ENCODE measurements around the gene AP3B1.
A peak's percentile ranks its signal among the peaks of the same experiment; 100 is the strongest.
"Not testable (repeated sequence)": the region's sequence is repeated elsewhere in the genome, so short reads cannot be mapped to it uniquely, and the experiment has no call there.

The AP3B1 gene

DNA sequence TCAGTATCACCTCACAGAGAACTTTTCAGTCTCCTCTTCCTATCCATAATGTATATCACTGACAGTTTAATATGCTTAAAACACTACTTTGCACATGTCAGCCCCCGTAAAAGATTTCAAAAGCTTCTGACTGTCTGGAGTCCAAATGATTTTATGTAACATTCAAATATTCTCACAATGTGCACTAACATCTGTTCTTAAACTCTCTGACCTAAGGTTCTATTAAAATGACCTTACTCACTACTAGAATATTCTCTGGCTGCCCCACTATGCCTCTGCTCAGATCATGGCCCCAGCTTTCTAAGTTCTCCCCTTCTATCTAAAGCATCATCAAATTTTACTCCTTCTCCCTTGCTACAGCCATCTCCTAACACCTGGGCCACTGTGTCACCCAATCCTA lies 52.5 kb downstream of the AP3B1 start:
- DNase-seq, result no peak

DNA sequence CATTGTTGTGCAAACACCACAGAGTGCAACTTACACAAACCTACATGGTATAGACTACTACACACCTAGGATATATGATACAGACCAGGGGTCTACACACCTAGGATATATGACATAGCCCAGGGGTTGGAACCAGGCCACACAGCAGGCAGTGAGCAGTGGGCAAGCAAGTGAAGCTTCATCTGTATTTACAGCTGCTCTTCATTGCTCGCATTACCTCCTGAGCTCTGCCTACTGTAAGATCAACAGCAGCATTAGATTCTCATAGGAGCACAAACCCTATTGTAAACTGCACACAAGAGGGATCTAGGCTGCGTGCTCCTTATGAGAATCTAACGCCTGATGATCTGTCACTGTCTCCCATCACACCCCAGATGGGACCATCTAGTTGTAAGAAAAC lies 56.6 kb downstream of the AP3B1 start:
- DNase-seq, result no peak

DNA sequence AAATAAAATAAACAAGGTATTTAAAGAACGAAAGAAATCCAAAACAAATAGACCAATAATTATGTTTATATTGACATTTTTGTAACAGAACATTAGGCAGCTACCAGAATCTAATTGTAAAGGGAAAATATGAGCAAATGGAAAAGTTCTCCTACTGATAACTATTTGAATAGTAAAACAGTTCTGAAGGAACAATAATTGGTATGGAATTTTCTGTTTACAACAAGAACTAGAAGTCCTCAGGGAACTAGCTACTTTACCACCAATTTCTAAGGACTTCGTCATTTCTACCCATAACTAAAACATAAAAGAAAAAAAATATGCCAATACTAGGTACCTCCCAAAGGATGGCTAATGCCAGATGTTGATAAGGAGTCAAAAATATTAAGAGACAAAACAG lies 58.5 kb downstream of the AP3B1 start:
- no peak for DNase-seq

DNA sequence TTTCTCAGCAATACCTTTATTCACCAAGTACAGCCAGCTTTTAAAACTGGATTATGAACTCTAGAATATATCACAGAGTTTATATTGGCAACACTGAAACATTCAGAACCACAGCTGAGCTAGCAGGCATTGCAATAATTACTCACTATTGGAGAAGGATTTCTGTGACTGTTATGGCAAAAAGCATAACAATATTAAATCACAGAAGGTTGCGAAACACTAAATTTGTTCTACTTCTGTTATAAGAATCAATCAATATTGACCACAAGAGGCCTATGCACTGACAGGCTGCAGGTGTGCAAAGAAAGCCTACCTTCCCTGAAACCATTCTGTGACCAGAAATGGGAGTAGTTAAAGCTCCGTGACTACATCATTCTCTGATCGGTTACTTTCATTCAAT lies 59.2 kb downstream of the AP3B1 start:
- DNase-seq, result no peak

DNA sequence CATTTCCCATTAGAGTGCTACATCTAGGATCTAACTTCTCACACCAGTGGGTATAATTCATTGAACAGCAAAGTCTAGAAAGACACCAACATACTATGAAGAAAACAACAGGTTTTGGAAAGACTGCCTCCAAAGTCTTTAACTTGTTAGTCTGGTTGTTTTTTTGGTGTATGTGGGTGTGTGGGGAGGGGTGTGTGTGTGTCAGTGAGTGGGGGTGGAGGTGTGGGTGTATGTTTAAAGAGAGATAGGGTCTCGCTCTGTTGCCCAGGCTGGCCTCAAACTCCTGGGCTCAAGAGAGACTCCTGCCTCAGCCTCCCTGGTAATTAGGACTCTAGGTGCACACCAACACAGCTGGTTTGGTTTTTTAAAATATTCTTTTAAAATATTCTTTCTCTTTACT lies 59.7 kb downstream of the AP3B1 start:
- no peak for DNase-seq

DNA sequence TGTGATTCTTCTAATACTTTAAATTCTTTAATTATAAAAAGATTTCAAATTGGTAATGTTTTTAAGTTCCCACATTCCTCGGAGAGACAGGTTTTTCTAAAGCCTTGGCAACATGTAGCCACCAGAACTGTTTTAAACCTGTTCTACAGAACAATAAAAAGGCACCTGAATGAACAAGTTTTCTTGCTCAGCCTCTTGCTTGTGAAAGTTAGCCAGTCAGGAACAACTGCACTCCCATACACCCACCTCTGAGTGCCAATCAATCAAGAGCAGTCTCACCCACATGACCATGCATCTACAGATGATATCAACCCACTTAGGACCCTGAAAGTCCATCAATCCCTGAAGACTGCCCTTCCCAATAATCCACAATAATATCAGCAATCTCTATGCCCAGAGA lies 62.3 kb downstream of the AP3B1 start:
- no peak for DNase-seq

DNA sequence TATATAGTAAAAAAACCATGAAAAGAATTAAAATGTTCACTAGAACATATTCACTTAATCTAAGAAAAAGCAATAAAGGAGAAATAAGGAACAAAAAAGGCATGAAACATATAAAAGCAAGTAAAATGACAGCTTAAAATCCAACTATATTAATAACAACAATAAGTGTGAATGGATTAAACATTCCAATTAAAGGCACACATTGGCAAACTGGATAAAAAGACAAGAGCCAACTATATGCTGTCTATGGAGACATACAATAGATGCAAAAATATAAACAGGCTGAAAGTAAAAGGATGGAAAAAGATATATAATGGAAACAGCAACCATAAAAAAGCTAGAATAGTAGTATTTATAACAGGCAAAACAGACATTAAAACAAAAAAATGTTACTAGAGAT lies 70.1 kb downstream of the AP3B1 start:
- DNase-seq, result no peak

DNA sequence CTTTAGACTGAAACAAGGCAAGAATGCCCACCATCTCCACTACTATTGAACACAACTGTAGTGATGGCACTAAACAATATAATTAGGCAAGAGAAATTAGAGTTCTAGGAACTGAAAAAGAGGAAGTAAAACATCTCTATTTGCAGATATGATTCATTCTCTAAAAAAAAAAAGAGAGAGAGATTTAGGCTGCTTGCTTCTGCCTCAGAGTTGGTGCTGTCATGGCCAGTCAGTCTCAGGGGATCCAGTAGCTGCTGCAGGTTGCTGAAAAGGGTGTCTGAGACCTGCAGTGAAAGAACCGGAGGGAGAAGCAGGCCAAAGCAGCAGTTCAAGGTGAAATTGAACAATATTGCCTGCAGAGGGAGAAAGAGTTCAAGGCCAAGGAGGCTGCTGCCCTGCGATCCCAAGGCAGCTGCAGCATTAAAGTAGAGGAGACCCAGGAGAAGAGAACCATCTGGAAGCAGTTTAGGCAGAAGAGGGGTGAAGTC lies 72.5 kb downstream of the AP3B1 start:
- no peak for DNase-seq

DNA sequence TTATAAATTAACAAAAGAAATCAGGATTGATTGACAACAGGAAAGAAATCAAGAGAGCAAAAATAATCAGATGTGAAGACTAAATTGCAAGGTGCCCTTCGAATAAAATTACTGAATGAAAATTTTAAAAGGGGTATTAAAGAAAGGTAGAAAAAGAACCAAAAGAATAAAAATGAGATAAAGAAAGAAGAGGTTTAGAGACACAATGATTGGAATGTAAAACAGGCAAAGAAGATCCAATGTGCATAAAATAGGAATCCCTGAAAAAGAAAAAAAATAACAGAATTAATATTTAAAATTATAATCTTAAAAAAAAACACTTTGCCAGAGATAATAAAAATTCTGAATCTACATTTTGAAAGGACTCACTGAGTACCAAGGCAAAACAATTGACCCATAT lies 73.0 kb downstream of the AP3B1 start:
- no peak for DNase-seq

DNA sequence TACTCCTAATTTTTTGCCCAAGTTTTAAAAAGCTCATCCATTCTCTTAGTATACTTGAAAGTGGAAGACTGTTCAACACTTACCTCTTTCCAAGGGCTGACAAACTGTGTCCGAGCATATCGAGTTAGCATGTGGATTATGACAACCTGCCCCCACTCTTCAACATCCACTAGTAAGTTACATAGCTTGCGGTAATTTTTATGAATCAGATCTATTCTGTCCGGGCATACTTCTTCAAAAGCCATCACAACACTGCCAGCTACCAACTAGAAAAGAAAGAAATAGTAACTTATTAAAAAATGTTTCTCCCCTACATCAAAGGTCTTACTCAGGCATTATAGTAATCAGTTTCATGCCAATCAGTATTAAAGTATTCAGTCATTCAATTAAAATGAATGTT lies 78.5 kb downstream of the AP3B1 start:
- DNase-seq, result no peak

DNA sequence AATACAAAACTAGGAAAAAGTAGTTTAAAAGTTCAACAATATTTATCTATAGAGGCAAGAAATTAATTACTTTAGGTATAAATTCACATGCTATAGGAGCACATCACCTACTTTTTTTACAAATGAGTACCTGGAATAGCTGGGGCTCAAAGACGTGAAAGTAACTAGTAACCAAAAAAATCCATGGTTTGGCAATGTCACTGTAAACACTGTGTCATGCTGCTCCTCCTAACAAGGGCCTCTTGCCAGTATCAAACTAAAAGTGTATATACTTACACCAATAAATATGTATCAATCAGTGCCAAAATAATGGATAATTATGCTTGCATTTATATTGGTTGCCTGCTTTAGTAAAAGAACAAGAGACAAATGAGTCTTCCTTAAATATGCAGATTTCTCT lies 78.9 kb downstream of the AP3B1 start:
- no peak for DNase-seq

DNA sequence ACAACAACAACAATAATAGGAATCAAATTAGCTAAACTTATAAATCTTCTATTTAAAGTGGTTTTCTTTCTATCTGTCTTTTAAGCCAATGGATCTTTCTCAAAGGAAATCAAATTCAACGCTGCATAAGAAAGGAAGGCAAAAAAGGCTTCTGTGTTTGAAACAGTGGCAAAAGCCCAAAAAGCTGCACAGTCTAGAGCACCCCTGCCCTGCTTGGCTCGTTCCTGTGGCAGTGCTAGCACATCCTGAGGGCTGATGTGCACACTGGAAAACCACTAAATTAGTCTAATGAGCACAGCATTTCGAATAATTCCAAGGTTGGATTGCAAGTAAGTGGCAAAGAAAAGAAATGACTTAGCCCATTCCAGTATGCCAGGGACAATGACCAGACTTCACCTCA lies 80.7 kb downstream of the AP3B1 start:
- no peak for DNase-seq

DNA sequence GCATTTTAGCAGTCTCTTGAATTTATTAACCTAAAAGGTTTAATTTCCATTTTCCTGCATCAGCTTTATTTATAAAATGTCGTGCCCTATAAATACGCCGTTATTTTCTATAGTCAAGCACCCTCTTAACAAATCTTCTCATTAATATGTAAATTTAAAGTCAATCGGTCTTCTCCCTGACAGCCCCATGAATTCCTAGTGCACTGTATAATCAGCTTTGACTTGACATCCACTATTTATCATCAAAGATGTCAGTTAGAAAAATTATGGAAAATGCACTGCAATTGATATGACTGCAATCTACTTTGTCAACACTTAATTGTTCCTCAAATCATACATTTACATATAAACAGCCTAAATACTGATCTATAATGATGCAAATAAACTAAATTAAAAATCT lies 83.4 kb downstream of the AP3B1 start:
- DNase-seq, result no peak

DNA sequence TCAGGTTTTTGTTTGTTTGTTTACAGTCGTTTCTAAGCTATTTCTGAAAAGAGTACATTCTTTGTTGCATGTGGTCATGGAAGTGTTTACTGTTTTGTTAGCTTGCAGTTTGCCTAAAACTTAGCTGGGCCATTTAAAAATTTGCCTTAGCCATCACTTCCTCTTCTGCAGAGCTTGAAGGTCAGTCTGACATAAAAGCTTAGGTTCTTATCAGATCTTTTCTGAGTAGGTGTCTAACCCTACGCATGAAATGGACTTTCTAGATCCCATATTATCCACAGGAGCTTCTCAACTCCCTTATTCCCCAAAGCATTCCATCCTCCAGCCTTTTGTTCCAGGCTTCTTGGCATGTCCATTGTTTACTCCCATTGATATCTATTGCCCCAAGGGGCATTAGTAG lies 90.3 kb downstream of the AP3B1 start:
- DNase-seq, result no peak

DNA sequence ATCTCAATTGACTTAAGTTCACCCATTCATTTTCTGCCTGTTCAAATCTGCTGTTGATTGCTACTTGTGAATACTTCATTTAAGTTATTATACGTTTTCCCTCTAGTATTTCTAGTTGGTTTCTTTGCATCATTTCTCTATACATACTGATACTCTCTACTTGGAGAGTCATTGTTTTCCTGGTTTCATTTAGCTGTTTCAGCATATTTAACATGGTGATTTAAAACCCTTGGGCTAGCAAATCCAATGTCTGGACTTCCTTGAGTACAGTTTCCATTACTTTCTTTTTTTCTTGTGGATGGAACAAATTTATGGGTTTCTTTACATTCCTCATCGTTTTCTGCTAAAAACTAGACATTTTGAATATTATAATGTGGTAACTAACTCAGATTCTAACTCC lies 90.7 kb downstream of the AP3B1 start:
- DNase-seq, result no peak

DNA sequence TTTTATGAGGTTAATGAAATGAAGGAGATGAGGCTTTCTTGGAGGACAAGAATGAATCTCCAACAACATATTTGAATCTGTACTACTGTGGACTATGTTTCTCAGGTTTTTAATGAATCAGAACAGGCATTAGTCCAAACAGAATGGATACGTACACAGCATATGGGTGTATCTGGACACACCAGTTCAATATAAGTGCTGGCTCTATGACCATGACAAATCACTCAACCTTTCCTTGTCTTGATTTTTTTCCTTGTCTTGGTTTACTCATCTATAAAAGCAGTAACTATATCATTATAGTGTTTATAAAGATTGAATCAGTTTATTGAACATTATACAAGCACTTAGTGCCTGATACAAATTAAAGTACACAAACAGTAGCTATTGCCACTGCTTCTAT lies 104.1 kb downstream of the AP3B1 start:
- DNase-seq, result no peak

DNA sequence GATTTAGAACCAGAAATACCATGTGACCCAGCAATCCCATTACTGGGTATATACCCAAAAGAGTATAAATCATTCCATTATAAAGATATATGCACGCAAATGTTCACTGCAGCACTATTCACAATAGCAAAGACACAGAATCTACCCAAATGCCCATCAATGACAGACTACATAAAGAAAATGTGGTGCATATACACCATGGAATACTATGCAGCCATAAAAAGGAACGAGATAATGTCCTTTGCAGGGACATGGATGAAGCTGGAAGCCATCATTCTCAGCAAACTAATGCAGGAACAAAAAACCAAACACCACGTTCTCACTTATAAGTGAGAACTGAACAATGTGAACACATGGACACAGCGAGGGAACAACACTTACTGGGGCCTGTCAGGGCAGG lies 105.8 kb downstream of the AP3B1 start:
- DNase-seq, result not testable (repeated sequence)

DNA sequence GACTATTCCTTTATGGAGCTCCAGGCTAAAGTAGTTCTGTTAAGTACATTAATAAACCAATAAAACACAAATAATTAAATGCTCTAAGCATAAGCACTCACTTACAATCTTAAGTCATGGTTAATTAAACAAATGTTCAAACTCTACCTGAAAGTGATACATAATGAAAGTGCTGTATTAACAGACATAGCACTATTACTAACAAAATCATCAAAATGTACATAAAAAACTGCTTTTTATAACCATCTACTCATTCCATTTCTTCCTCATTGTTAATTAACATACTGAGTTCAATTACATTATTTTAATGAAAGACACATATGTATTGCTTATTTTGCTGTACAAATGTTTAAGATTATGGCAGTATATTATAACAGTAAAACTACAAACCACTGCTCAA lies 107.3 kb downstream of the AP3B1 start:
- no peak for DNase-seq

DNA sequence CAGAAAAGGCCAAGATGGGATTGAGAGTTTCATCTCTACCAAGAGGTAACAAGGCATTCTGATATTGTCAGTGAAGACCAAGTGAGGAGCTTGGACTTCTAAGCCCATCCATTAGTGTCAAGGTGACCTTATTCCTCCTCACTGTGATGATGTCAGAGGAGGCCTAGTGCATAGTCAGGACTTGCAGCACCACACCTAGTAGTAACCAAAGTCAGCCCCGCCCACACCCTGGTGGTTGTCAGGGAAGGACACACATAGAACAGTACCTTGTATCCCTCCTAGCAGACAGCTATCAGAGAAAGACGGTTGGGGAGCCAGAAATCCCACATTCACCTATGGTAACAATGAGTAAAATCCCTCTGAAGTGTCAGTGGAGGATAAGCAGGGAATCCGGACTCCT lies 111.7 kb downstream of the AP3B1 start:
- no peak for DNase-seq

DNA sequence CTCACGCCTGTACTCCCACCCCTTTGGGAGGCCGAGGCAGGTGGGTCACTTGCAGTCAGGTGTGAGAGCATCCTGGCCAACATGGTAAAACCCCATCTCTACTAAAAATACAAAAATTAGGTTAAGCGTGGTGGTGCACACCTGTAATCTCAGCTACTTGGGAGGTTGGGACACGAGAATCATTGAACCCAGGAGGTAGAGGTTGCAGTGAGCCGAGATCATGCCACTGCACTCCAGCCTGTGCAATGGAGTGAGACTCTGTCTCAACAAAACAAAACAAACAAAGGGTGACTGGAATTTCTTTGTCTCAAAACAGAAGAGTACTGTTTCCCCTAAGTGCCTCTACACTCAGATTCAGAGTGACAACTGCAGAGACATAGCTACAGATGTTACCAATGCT lies 116.1 kb downstream of the AP3B1 start:
- DNase-seq, result no peak

DNA sequence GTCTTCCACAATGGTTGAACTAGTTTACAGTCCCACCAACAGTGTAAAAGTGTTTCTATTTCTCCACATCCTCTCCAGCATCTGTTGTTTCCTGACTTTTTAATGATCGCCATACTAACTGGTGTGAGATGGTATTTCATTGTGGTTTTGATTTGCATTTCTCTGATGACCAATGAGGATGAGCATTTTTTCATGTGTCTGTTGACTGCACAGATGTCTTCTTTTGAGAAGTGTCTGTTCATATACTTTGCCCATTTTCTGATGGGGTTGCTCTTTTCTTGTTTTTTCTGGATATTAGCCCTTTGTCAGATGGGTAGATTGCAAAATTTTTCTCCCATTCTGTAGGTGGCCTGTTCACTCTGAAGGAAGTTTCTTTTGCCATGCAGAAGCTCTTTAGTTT lies 124.2 kb downstream of the AP3B1 start:
- not testable (repeated sequence) for DNase-seq

DNA sequence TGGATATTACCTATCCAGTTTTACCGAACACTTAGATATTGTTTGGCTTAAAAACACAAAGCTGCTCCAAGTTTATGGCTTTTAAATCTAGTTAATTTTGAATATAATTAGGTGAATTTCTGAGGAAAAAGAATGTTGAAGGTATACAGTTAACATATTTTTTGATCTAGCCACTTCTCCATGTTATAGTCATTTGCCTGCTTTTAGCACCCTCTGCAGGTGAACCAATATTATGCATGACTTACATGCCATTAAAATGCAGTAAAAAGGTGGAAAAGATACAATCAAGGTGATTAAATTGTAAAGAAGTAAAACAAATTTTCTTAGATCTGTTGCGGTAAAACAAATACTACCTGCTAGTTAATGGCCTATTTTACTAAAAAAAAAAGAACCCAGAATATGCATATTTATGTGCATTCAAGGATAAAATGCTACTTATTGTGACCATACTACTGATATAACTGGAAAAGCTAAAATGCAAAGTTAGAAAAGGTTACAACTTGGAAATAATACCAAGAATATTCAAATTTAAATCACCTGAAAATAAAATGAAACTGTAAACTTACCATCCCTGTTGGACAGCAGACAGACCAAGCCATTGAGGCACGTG lies 132.1 kb downstream of the AP3B1 start:
- peak; percentile 2 for DNase-seq

DNA sequence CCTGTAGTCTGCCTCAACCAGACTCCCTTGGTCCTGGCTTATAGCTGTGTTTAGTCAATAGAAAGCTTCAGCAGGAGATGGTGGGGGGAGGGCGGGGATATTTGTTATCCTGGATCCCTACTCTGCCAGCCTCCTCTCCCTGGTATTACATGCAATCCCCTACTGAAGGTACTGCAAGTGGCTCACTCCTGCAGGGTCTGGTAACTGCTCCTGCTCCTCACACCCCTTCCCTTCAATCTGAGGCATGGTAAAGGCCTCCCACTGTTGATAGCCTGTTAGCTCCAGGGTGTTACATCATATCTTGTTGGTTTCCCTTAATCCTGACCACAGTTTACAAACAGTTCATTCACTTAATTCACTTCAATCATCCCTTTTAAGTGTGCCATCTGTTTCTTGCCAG lies 137.5 kb downstream of the AP3B1 start:
- DNase-seq, result no peak

DNA sequence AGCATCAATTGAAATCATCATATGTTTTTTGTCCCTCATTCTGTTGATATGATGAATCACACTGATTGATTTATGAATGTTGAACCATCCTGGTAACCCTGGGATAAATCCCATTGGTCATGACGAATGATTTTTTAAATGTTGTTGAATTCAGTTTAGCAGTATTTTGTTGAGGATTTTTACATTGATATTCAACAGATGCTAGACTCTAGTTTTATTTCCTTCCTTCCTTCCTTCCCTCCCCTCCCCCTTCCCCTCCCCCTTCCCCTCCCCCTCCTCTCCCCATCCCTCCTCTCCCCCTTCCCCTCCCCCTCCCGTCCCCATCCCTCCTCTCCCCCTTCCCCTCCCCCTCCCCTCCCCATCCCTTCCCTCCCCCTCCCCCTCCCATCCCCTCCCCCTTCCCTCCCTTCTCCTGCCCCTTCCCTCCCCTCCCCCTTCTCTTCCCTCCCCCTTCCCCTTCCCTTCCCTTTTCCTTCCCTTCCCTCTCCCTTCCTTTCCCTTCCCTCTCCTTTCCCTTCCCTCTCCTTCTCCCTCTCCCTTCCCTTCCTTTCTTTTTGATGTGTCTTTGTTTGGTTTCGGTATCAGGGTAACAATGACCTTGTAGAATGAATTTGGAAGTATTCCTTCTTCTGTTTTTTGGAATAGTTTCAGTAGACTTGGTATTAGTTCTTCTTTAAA lies 142.8 kb downstream of the AP3B1 start:
- no peak for DNase-seq

DNA sequence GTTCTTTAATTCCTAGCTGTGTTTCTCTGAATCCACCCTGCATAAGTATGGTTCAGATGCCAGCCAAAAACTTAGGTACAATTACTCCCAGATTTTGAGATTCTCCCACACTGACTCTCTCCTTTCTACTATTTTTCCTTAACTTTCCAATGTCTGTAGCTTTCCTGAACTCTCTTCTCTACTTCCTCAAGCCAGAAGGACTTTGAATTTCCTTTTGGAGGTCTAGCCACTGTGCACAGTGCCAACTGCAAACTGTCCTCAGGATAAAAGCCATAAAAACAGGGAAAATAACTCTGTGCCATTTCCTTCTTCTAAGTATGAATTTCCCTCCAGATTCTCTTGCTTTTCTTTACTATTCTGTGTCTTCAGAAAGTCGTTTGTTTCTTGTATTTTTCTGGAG lies 157.2 kb downstream of the AP3B1 start:
- DNase-seq, result no peak
